DND-41 (cell line): ENCODE measurements around the gene ITGA8.

Experiments used
- EZH2 ChIP-seq: IDR thresholded peaks from 3 replicates; pipeline ENCODE4 v1.6.1; 2012; ENCODE audit warnings: borderline replicate concordance, low read depth, mild to moderate bottlenecking, moderate library complexity, low read length, inconsistent platforms; ENCODE audit not compliant: severe bottlenecking
- TF ChIP-seq, protein P1 (sequence below): IDR thresholded peaks from 2 replicates; pipeline ENCODE4 v1.5.1; 2012; ENCODE audit warnings: borderline replicate concordance, low read length, moderate library complexity, mild to moderate bottlenecking; ENCODE audit not compliant: poor library complexity, severe bottlenecking; ENCODE audit errors: extremely low read depth

DNA sequence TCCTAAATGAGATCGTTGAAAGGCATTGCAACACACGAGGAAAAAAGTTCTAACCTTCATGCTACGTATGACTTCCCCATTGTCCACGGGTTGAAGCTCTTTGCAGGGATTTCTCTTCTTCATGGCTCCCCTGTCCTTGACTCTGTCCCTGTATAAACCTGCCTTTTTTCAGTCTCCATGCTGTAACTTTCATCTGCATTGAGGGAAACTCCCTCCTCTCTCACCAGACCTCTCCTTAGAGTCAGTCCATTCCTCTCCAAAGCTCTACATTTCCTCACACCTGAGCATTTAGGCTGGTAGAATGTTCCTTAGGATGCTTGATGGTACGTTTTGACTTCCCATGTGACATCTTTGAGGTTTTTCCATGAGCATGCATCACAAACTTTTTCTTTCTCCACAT lies 214.4 kb downstream of the ITGA8 start:
- TF ChIP-seq, protein P1, sequence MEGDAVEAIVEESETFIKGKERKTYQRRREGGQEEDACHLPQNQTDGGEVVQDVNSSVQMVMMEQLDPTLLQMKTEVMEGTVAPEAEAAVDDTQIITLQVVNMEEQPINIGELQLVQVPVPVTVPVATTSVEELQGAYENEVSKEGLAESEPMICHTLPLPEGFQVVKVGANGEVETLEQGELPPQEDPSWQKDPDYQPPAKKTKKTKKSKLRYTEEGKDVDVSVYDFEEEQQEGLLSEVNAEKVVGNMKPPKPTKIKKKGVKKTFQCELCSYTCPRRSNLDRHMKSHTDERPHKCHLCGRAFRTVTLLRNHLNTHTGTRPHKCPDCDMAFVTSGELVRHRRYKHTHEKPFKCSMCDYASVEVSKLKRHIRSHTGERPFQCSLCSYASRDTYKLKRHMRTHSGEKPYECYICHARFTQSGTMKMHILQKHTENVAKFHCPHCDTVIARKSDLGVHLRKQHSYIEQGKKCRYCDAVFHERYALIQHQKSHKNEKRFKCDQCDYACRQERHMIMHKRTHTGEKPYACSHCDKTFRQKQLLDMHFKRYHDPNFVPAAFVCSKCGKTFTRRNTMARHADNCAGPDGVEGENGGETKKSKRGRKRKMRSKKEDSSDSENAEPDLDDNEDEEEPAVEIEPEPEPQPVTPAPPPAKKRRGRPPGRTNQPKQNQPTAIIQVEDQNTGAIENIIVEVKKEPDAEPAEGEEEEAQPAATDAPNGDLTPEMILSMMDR: no peak
- no peak for TF ChIP-seq EZH2
